NCI-H446 treated with DMSO at 0.1 percent for 48 hours (cell line): ENCODE results near the gene RAB3C.
"Not testable (repeated sequence)": the region's sequence is repeated elsewhere in the genome, so short reads cannot be mapped to it uniquely, and the experiment has no call there.

ENCODE experiments used
- DNase-seq: peaks from one replicate; lab custom pipeline; 2025; lab: John Stamatoyannopoulos, UW

RAB3C gene, protein sequence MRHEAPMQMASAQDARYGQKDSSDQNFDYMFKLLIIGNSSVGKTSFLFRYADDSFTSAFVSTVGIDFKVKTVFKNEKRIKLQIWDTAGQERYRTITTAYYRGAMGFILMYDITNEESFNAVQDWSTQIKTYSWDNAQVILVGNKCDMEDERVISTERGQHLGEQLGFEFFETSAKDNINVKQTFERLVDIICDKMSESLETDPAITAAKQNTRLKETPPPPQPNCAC

GRCh38 chr5:58582803-58583491 lies at the start of gene RAB3C:
TSS of gene RAB3C (plus strand) at chr5:58583075. CDS start at chr5:58583209, 134 bp downstream.
- DNase-seq, result peak; percentile 86

GRCh38 chr5:58541935-58542334 lies 40.9 kb upstream of the RAB3C start:
- DNase-seq, result not testable (repeated sequence)

- no peak for DNase-seq
These were observed 40.2 kb upstream of the RAB3C start for GRCh38 chr5:58542709-58543108.

DNA sequence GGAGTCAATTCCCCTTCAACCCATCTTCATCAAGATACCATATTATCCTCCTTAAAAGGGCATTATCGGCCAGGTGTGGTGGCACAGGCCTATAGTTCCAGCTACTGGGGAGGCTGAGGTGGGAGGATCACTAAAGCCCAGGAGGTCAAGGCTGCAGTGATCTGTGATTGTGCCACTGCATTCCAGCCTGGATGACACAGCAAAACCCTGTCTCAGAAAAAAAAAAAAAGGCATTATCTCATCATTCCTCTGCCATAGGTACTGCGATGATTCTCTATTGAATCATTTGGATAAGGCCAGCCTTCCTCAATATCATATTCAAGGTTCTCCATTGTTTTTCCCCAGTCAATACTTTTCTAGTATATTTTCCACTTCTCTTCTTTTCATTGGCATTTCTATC lies 39.2 kb upstream of the RAB3C start:
- no peak for DNase-seq

- DNase-seq, result no peak
These were observed 38.7 kb upstream of the RAB3C start for GRCh38 chr5:58544195-58544594.

DNA sequence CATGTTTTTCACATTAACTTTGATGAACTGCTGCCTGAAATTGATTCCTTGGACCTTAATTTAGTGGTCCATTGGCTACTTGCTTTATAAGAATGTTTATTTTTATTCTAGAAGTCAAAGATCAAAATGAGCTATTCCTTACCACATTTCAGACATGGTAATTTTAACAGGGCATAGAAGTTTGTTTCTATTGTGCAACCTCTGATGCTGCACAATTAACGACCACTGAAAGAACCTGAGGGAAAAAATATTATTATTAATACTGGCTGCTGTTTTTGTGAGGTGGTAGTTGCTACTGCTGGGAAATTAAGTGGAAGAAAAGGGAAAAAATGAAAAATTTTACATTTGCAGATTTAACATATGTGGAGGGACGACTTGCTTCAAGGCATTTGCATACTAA lies 37.9 kb upstream of the RAB3C start:
- DNase-seq, result no peak

GRCh38 chr5:58545912-58546311 lies 37.0 kb upstream of the RAB3C start:
- no peak for DNase-seq

DNA sequence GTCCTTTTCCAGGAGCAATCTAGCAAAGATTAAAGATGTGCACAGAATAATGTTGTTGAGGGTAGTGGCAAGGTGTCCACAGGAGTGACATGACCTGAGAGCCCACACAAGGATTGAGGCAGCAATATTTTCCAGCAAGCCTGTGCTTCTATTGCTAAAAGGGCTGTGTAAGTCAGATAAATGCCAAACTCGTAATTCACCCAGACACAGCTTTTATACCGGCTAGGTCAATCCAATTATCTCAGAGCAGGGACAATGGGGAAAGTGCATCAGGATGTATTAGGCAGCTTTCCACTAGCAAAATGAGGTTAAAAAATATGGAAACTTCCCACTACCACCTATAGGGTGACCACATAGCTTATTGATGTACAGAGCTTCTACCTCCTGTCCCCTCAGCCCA lies 34.8 kb upstream of the RAB3C start:
- DNase-seq, result no peak

- DNase-seq, result no peak
These were observed 31.4 kb upstream of the RAB3C start for GRCh38 chr5:58551492-58551891.

DNA sequence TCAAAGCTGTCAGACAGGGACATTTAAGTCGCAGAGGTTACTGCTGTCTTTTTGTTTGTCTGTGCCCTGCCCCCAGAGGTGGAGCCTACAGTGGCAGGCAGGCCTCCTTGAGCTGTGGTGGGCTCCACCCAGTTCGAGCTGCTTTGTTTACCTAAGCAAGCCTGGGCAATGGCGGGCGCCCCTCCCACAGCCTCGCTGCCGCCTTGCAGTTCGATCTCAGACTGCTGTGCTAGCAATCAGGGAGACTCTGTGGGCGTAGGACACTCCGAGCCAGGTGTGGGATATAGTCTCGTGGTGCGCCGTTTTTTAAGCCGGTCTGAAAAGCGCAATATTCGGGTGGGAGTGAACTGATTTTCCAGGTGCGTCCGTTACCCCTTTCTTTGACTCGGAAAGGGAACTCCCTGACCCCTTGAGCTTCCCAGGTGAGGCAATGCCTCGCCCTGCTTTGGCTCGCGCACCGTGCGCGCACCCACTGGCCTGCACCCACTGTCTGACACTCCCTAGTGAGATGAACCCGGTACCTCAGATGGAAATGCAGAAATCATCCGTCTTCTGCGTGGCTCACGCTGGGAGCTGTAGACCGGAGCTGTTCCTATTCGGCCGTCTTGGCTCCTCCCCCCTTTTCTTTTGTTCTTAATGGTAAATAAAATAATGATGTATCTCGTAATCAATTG lies 25.1 kb upstream of the RAB3C start:
- DNase-seq, result not testable (repeated sequence)

DNA sequence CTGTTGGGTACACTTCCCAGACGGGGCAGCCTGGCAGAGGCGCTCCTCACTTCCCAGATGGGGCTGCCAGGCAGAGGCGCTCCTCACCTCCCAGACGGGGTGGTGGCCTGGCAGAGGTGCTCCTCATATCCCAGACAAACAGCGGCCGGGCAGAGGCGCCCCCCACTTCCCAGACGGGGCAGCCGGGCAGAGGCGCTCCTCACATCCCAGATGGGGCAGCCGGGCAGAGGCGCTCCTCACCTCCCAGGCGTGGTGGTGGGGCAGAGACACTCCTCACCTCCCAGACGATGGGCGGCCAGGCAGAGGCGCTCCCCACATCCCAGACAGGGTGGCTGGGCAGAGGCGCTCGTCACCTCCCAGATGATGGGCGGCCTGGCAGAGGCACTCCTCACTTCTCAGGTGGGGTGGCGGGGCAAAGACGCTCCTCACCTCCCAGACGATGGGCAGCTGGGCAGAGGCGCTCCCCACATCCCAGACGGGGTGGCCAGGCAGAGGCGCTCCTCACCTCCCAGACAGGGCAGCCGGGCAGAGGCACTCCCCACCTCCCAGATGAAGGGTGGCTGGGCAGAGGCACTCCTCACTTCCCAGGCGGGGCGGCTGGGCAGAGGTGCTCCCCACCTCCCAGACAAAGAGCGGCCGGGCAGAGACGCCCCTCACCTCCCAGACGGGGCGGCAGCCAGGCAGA lies 19.7 kb upstream of the RAB3C start:
- not testable (repeated sequence) for DNase-seq

- not testable (repeated sequence) for DNase-seq
These were observed 18.6 kb upstream of the RAB3C start for GRCh38 chr5:58564043-58564832.

GRCh38 chr5:58565033-58565432 lies 17.8 kb upstream of the RAB3C start:
- DNase-seq, result no peak

DNA sequence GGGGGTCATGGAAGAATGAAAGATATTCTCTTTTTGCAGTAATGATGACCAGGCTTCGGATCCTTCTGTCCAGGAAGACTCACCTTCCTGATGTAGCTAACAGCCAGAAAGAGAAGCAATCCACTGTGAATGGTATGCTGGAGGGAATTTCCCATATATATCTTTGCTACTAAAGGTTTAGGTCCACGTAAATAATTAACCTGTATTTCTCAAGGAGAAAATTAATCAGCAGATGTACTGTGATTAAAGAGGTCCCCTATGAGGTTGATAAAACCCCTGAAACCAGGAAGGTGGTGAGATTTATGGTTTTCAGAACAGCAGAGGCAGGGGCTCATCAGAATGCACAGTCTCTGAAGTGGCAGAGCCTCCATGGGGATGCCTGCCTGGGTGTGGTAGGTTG lies 11.4 kb upstream of the RAB3C start:
- no peak for DNase-seq

GRCh38 chr5:58572973-58573372 lies 9.9 kb upstream of the RAB3C start:
- DNase-seq, result not testable (repeated sequence)

- no peak for DNase-seq
These were observed 3.1 kb upstream of the RAB3C start for GRCh38 chr5:58579781-58580180.

DNA sequence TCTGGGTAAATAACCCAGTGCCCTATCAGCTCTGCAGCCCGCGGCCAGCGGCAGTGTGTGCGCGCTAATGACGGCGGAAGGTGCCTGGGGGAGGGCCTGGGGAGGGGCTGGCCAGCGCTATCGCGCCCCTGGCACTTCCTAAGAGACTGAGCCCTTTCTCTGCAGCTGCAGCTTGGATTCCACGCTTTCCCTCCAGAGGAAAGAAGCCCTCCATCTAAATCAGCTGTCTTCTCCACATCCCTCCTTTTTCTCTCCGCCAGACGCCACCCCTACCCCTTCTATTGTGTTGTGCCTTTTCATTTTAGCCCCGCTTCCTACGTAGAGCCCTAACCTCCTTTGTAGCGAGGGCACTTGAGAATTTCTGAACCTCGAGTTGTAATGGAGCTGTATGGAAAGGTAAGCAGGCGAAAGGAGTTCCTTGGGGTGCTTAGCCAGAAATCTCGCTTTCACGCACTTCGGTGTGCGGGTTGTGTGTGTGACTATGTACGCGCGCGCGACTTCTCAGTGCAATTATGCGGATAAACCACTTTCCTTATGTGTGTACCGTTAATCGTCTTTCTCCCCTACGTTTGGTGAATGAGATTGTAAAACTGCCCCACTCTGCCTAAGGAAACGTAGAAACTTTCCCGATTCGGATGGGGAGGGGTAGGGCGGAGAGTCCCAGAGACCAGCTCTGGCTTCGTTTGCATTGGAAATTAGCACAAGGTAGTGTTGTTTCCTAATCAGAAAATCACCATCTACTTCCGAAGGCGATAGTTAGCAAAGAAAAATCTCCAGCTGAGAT lies 664 bp upstream of the RAB3C start:
- DNase-seq, result no peak

DNA sequence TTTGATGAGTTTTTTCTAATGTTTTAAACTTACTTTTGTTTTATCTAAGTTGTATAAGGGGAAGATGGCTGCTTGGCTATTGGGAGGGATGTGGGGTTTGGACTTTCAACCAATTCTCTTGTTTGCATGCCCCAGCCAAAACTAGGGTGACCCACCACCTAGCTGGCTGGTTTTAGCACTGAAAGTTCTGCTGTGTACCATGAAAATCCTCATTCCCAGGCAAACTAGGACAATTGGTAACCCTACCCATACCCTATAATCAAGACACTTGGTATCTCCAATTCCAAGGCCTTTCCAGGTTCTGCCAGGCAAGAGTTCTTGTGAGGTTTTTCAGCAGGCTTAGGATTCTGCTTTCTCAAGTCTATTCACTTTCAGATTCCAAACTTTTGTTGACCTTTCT lies 13.1 kb downstream of the RAB3C start:
- DNase-seq, result no peak

DNA sequence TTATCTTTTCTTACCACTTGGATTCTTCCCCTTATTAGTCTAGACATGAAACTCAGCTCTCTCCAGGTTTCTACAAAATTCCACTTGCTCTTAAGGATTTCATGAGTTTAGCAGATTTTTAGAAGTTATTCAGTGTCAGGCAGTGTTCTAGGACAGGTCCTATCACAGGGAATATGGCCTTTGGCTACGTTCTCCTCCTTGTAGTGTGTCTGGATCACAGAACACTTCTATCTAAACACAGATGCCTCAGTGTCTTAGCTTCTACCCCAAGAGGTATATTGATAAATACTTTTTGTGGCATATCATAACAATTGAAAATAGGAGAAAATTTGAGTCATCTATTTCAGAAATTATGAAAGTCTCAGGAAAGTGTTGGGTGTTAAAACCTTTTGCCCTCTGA lies 15.6 kb downstream of the RAB3C start:
- no peak for DNase-seq

- no peak for DNase-seq
These were observed 16.3 kb downstream of the RAB3C start for GRCh38 chr5:58599217-58599616.

GRCh38 chr5:58600613-58601012 lies 17.7 kb downstream of the RAB3C start:
- not testable (repeated sequence) for DNase-seq
